Measurements from ENCODE around the gene EIF1AD.

The EIF1AD gene

GRCh38 chr11:65982824-65983588 lies 19.0 kb downstream of the EIF1AD start:
- no peaks in the 10 kb centered on the region for H4K20me1 ChIP-seq
- peaks cover 32% of the 10 kb centered on the region for H3K36me3 ChIP-seq
- no peak overlapping the region for H3K27ac ChIP-seq
- H3K27me3 ChIP-seq, result no peaks in the 10 kb centered on the region
- no peak overlapping the region for H3K4me3 ChIP-seq
- peaks cover 7% of the 10 kb centered on the region for H3K4me1 ChIP-seq
- H3K4me2 ChIP-seq, result no peak overlapping the region
- 0 out of 2 replicates have a peak overlapping the region, but pooled peaks have one; percentile 29 for H3K9ac ChIP-seq
- no peak for TF ChIP-seq Cebpa-rat (IDR thresholded peaks at IDR 0.05)
- no peaks in the 10 kb centered on the region for H3K9me3 ChIP-seq

- no peaks in the 10 kb centered on the region for H3K27me3 ChIP-seq
- no peaks in the 10 kb centered on the region for H3K9me3 ChIP-seq
- H3K4me1 ChIP-seq, result peaks cover 7% of the 10 kb centered on the region; the same call in 1 of the 2 replicates
- no peaks in the 10 kb centered on the region for H4K20me1 ChIP-seq
- H3K27ac ChIP-seq, result no peak overlapping the region
- H3K4me3 ChIP-seq, result no peak overlapping the region
- H3K36me3 ChIP-seq, result peaks cover 40% of the 10 kb centered on the region
- no peak overlapping the region for H3K4me2 ChIP-seq
- H3K9ac ChIP-seq, result no peak overlapping the region
- TF ChIP-seq Cebpa-rat (IDR thresholded peaks at IDR 0.05), result no peak
Measured at GRCh38 chr11:65981972-65982823, 19.8 kb downstream of the EIF1AD start.

DNA sequence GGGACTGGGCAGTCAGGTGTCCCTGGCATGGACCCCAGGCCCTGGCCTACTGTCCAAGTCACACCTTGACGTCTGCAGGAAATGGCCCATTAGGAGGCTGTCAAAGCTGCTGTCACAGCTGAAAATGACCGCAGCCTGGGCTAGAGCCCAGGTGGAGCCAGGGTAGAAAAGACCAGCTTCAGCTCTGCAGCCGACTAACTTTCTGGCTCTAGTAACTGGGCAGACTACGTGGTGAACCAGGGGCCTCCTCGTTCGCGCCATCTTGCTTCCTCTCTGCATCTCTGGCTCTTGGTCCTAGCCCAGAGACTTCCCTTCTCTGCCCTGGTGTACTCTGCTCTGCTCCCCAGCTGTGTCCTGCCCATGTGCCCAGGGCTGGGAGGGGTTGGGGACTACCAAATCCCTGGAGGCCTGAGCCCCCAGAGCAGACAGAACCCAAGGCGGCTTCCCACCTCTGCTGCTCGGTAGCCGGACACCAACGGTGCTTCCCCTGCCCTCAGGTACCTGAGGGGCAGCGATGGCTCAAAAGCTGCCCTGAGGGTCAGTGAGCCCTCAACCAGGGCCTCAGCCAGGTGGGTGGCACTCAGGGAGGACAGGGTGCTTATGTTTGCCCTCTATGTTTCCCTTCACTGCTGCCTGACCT lies 20.7 kb downstream of the EIF1AD start:
- TF ChIP-seq Cebpa-rat (IDR thresholded peaks at IDR 0.05), result no peak
- no peak overlapping the region for H3K9ac ChIP-seq
- no peaks in the 10 kb centered on the region for H3K9me3 ChIP-seq
- H3K27ac ChIP-seq, result no peak overlapping the region
- no peak overlapping the region for H3K4me3 ChIP-seq
- no peak overlapping the region for H3K4me2 ChIP-seq
- H3K27me3 ChIP-seq, result no peaks in the 10 kb centered on the region
- peaks cover 49% of the 10 kb centered on the region for H3K36me3 ChIP-seq
- peaks cover 7% of the 10 kb centered on the region; the same call in 1 of the 2 replicates for H3K4me1 ChIP-seq
- H4K20me1 ChIP-seq, result no peaks in the 10 kb centered on the region

DNA sequence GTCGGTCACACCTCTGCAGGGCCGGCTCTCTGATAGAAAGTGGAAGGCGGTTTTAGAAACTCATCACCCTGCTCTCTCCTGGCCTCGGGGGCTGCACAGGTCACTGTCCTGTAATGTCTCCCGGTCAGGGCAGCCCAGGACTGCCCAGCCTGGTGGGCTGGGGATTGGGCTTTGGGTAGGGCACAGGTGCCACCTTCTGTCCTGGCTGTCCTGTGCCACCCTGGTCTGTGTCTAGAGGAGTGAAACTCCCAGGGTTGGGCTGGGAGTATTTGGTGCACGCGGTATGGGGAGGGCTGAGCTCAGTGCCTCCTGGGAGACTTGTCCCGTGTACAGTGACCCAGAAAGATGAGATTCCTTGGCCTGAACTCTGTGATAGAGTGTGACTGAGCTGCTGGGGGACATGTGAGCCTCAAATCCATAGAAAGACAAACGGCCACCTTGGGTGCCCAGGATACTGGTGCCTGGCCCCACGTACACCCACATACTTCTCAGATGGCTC lies 22.6 kb downstream of the EIF1AD start:
- H3K27ac ChIP-seq, result no peak overlapping the region
- peaks cover 69% of the 10 kb centered on the region for H3K36me3 ChIP-seq
- H3K27me3 ChIP-seq, result no peaks in the 10 kb centered on the region
- H3K4me3 ChIP-seq, result no peak overlapping the region
- no peaks in the 10 kb centered on the region for H4K20me1 ChIP-seq
- no peaks in the 10 kb centered on the region for H3K9me3 ChIP-seq
- TF ChIP-seq Cebpa-rat (IDR thresholded peaks at IDR 0.05), result no peak
- no peak overlapping the region for H3K9ac ChIP-seq
- H3K4me2 ChIP-seq, result no peak overlapping the region
- H3K4me1 ChIP-seq, result peaks cover 7% of the 10 kb centered on the region; the same call in 1 of the 2 replicates

DNA sequence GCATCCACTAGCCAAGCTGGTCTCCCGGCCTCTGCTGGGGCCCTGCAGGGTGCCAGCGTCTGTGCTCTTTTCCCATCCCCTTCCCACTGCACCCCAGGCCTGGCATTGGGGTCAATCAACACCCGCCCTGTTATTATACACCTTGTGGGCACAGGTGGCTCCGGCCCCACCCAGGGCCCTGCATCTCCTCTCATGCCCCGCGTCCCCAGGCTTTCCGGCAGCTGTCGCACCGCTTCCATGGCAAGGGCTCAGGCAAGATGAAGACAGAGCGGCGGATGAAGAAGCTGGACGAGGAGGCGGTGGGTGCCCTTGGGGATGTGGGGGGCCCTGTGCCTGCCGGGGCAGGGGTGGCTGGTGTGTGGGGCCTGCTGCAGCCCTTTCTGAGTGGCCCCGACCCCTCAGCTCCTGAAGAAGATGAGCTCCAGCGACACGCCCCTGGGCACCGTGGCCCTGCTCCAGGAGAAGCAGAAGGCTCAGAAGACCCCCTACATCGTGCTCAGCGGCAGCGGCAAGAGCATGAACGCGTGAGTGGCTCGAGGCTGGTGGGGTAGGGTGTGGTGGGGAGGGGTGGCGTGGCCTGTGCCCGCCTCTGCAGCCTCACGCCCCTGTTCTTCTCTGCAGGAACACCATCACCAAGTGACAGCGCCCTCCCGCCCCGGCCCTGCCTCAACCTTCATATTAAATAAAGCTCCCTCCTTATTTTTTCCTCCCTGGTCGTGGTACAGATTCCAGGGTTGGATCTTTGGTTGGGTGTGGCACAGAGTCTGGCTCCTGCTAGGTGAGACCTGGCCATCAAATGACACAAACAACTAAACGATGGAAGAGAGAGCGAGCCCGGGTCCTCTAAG lies 23.3 kb downstream of the EIF1AD start:
- H3K4me1 ChIP-seq, result peaks cover 7% of the 10 kb centered on the region; the same call in 1 of the 2 replicates
- H3K27ac ChIP-seq, result no peak overlapping the region
- TF ChIP-seq Cebpa-rat (IDR thresholded peaks at IDR 0.05), result no peak
- H3K9me3 ChIP-seq, result no peaks in the 10 kb centered on the region
- no peaks in the 10 kb centered on the region for H4K20me1 ChIP-seq
- H3K9ac ChIP-seq, result no peak overlapping the region
- peaks cover 73% of the 10 kb centered on the region for H3K36me3 ChIP-seq
- H3K4me2 ChIP-seq, result no peak overlapping the region
- no peak overlapping the region for H3K4me3 ChIP-seq
- H3K27me3 ChIP-seq, result no peaks in the 10 kb centered on the region

GRCh38 chr11:65977621-65978390 lies 24.2 kb downstream of the EIF1AD start:
- no peak for TF ChIP-seq Cebpa-rat (IDR thresholded peaks at IDR 0.05)
- Histone ChIP-seq H3K36me3 (peaks cover 76% of the 10 kb centered on the region), H3K9me3 (no peaks in the 10 kb centered on the region), H4K20me1 (no peaks in the 10 kb centered on the region), H3K27me3 (no peaks in the 10 kb centered on the region), H3K9ac (no peak overlapping the region), H3K4me3 (no peak overlapping the region), H3K4me1 (peaks cover 7% of the 10 kb centered on the region; the same call in 1 of the 2 replicates), H3K27ac (no peak overlapping the region), H3K4me2 (no peak overlapping the region)

DNA sequence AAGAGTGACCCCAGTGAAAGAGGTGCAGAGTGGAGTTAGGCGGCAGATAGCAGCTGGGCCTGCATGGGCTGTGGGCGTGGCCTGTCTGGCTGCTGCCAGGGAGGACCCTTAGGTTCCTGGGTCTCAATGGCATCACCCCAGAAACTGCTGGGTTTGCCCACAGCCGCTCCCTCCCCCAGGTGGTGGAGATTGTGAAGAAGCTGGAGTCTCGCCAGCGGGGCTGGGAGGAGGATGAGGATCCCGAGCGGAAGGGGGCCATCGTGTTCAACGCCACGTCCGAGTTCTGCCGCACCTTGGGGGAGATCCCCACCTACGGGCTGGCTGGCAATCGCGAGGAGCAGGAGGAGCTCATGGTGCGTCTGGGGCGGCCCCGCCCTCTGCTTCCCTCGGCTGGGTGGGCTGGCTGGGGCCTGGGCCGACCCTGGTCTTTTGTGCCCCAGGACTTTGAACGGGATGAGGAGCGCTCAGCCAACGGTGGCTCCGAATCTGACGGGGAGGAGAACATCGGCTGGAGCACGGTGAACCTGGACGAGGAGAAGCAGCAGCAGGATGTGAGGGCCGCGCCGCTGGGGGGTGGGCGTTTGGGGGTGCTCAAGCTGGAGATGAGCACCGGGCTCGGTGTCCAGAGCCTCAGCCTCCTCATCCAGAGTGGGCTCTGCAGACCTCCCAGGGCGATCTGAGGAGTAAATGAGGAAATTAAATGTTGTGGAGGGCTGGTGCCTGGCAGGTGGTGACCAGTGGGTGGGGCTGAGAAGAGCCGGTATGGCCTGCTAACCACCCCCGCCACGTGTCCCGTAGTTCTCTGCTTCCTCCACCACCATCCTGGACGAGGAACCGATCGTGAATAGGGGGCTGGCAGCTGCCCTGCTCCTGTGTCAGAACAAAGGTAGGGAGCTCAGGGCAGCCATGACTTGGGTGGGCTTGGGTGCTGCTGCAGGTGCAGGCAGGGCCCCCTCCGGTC lies 25.5 kb downstream of the EIF1AD start:
- Histone ChIP-seq H3K27me3 (no peaks in the 10 kb centered on the region), H3K4me3 (no peak overlapping the region), H3K36me3 (peaks cover 89% of the 10 kb centered on the region), H3K4me1 (peaks cover 7% of the 10 kb centered on the region; the same call in 1 of the 2 replicates), H4K20me1 (no peaks in the 10 kb centered on the region; the same call in 1 of the 2 replicates), H3K4me2 (no peak overlapping the region), H3K27ac (no peak overlapping the region), H3K9me3 (no peaks in the 10 kb centered on the region), H3K9ac (no peak overlapping the region)
- no peak for TF ChIP-seq Cebpa-rat (IDR thresholded peaks at IDR 0.05)

Measured in BLaER1 (cell line).